GM18511 (cell line): ENCODE measurements around the gene KLHL10.

Source experiments
- ATAC-seq: cut with Tn5 transposase; IDR thresholded peaks from one replicate; pipeline ENCODE4 v1.9.1; 2021; ENCODE audit warnings: mild to moderate bottlenecking, moderate library complexity; ENCODE audit not compliant: unreplicated experiment

The KLHL10 gene

DNA sequence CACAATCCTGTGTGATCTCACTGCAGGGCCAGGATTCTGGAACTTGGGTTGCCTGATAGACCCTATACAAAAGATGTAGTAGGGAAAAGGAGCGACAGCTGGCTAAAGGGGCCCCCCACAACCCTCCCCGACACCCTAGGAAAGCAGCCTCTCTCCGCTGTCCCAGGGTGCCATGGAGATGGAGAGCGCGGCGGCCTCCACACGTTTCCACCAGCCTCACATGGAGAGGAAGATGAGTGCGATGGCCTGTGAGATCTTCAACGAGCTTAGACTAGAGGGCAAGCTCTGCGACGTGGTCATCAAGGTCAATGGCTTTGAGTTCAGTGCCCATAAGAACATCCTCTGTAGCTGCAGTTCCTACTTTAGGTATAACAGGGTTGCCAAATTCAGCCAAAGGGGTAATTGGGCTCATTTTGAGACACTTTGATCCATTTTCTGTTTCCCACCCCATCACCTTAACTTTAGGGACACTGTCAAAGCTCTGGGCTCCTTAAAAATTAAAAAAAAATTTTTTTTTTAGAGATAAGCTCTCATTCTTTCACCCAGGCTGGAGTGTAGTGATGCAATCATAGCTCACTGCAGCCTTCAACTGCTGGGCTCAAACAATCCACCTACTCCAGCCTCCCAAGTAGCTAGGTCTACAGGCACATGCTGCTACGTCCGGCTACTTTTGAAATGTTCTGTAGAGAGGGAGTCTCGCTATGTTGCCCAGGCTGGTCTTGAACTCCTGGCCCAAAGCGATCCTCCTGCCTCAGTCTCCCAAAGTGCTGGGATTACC is at the start of gene KLHL10:
KLHL10 (plus strand) TSS at position 65 of the 778 bp plus-strand sequence; CDS start at position 173, 108 bp downstream.
- no peak for ATAC-seq

DNA sequence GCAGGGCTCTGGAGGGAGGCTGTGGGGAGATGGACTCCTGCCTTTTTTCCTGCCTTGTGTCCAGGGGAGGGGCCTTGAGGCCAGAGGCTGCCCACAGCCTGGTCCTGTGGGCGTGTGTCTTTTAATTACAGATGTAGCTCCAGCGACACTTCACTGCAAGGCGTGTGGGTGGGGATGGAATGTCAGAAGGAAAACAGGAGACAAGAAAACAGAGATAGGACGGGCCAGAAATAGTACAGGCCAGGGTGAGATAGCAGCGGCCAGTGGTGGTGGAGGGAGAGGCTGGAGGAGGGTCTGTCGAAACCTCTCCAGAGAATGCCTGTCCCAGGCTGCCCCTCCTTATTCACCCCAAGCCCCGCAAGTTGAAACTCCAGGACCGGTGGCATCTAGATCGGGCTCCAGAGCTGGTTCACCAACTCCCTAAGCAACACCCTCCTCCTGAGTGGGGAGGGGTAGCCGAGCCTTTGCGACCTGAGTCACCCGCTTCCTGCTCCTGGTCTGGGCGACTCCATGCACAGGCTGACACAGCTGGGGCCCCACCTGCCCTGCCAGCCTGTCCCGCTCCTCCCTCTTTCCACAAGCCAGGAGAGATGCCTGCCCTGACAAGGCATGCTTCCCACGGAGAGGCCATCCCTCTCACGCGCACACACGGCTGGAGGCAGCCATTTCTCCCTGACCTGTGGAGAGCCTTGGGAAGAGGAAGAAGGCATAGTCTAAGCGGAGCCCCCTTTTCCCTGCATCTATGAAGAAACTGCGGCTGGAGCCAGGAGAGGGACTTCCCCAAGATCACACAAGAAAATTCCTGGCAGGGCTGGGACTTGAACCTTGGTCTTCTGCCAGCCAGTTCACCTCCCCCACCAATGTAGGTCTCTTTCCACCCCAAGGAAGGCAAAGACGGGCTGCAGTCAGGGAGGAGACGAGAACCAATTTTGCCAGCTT is 44.5 kb upstream of the KLHL10 start:
- ATAC-seq, result no peak

- ATAC-seq, result no peak
Observed at GRCh38 chr17:41793784-41794539, 43.7 kb upstream of the KLHL10 start.

DNA sequence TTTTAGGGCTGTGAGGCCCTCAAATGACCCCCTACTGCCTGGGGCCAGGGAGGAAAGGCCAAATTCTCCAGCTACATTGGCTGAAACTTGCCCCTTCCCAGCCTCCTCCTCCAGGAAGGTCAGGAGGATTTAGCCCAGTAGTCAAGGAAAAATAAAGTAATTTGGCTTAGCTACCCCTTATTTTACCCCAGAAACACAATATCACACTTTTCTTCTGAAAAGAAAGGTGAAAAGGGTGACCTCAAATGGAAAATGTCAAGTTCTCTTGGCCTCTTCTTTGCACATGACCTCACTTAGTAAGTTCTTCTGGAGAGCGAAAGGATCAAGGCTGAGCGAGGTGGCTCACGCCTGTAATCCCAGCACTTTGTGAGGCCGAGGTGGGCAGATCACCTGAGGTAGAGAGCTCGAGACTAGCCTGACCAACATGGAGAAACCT is 43.1 kb upstream of the KLHL10 start:
- ATAC-seq, result no peak

DNA sequence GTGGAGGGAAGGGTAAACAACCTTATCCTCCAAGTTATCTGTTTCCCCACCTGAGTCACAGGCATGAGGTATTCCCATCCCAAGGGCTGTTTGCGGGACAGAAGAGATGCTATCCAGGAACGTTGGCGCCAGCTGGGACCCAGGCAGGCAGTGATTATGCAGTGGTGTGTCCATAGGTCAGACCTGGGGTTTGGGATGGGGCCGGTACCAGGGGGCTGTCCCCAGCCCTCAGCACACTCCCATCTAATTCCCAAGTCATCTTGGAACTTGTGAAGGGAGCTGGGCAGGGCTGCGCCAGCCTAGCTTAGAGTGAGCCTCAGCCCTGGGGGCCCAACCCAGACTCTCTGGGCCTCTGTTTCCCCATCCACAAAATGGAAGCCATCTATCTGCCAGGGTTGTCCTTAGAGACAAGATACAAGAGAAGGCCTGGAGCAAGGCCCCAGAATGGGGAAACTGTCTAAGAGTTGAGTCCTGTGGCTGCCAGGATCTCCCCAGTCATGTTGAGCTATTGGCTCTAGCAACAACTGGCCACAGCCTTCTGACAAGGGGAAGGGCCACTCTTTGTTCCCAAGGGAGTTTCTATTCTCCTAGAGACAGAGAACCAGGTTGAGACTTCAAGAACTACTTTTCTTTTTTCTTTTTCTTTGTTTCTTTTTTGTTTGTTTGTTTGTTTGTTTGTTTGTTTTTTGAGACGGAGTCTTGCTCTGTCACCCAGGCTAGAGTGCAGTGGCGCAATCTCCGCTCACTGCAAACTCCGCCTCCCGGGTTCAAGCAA is 41.3 kb upstream of the KLHL10 start:
- ATAC-seq, result no peak

- no peak for ATAC-seq
Observed at GRCh38 chr17:41797377-41797776, 40.2 kb upstream of the KLHL10 start.

DNA sequence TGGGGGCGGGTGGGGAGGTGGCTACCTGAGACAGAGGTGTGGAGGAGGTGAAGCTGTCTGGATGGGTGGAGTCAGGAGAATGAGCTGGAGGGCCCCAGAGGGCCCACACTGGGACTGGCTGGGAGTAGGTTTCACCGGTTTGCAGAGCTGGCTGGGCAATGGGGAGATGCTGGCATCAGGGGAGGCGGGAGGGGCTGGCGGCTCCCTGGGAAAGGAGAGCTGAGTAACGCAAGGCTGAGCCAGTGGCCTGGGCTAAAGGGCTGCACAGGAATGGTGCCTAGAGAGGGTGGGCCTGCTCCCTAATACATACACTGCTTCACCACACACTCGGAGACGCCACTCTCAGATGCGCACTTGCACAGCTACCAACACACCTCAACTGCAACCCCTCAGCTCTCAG is 38.3 kb upstream of the KLHL10 start:
- ATAC-seq, result no peak

DNA sequence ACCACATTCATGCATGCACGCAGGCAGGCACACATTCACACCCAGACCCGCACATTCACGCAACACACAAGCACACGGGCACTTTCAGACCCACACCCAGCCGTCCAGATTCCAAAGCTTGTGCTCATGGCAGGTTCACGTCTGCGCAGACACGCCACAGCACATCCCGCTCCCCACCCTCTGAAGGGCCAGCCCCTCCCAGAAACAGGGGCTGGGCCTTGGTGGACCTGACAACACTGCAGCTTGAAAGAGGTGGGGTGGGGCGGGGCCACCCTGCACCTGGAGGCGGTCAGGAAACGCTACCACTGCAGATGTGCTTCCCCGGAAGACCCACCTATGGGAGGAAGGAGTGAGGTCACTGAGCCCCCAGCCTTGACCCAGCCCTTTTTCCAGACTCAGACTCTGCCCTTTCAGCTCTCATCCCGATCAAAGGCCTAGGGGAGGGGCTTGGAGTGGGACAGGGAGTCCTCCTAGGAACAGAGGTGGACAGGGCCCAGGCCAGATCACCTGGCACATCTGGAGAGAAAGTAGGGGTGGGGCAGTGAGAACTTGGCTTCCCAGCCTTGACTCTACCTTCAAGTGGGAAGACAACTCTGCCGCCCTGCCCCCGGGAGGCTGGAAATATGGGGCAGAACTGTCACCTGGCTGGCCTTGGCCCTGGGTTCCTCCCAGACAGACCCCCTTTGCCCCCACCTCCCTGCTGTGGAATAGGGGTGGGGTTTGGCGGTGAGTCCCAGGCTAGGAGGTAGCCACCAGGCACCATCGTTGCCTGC is 36.8 kb upstream of the KLHL10 start:
- no peak for ATAC-seq

GRCh38 chr17:41801374-41802271 is 36.0 kb upstream of the KLHL10 start:
- ATAC-seq, result no peak

GRCh38 chr17:41803049-41804020 is 34.3 kb upstream of the KLHL10 start:
- no peak for ATAC-seq

DNA sequence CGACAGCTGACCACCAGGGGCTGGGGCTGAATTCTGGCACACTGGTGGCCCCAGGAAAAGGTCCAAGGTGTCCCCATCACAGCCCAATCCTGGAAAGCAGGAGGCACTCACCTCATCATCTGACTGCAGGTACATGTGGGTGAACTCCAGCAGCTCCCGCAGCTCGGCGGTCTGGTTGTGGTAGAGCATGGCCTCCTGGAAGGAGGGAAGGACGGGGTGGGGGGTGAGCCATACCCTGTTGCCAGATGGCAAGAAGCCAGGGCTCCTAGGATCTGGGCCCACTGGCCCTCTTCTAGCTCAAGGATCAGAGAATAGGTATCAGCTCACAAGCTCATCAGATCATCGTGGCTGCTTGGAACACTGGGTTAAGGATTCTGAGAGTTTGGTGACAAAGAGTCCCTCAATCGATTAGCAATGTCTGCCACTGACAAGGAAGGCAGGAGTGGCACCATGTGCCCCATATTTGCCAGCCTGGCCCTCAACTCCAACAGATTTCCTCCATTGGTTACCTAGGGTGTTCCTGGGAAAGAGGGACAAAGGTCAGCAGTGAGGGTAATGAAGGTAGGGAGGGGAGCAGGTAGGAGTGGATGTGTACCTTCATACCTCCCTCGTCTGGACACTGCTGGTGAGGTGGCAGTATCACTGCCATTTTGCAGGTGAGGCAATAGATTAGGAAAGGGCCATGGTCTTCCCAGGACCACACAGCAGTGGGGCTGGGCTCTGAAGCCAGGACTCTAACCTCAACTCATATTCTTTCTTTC is 30.8 kb upstream of the KLHL10 start:
- no peak for ATAC-seq

GRCh38 chr17:41810659-41811548 is 26.7 kb upstream of the KLHL10 start:
- no peak for ATAC-seq

DNA sequence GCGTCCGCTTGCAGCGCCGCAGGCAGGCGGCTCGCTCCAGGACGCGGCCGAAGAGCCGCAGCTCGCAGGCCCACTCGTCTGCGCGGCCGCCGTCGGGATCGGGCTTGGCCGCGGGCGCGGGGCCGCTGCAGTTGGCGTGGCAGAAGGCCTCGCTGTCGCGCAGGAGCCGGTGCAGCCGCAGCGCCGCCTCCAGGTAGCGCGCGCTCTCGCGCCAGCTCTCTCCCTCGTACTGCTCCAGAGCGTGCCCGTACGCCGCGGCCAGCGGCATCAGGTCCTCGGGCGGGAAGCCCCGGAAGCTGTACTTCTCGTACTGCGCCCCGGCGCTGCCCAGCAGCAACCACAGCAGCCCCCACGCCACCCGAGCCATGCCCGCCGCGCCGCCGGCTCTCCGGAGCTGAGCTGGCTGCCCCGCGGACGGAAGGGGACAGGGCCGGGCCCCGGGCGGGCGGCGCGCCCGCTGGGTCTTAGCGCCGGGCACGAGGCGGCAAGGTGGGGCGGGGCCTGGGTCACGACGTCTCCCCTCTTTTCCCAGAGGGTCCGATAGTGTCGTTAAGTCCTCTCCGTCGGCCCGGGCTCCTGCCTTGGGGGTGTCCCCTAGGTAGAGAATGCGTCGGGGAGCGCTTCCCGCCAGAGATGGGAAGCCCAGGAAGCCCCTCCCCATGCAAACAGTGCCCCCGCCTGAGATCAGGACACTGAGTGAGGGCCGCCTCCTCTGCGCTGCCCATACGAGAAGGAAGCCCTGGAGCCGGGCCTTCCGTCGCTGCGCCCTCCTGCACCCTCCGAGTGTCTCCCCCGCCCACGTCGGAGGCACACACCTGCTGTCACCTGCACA is 25.9 kb upstream of the KLHL10 start, which contains the start of gene P3H4:
P3H4 (minus strand) TSS at position 401 of the 832 bp plus-strand sequence; CDS start at position 367, 34 bp downstream.
- no peak for ATAC-seq

- ATAC-seq, result no peak
Observed at GRCh38 chr17:41812381-41813151, 25.1 kb upstream of the KLHL10 start, which contains the start of gene FKBP10. Gene FKBP10 (plus strand): TSS chr17:41813004. CDS start chr17:41813035, 31 bp downstream.
